GM10248 (cell line): ENCODE results near the gene ARHGAP19.
A peak's percentile ranks its signal among the peaks of the same experiment; 100 is the strongest.

Source experiments
- CTCF ChIA-PET: fragments of 300-600 bp; sonication (Branson Sonifier 250); formaldehyde crosslinking; extraction: SDS; loops from one replicate; lab custom pipeline; 2021; ENCODE audit warnings: antibody characterized with exemption; lab: Yijun Ruan, JAX
- POLR2A ChIA-PET: fragments of 350-650 bp; sonication (Branson Sonifier 250); formaldehyde crosslinking; extraction: SDS; loops from one replicate; lab custom pipeline; 2020; ENCODE audit warnings: antibody characterized with exemption; lab: Yijun Ruan, JAX
- DNase-seq: peaks from one replicate; pipeline ENCODE4 v3.0.0; 2012; ENCODE audit errors: extremely low spot score
- TF ChIP-seq, protein P1 (sequence below): IDR thresholded peaks from 2 replicates; pipeline ENCODE4 v1.5.1; 2012; ENCODE audit warnings: mild to moderate bottlenecking, low read depth; ENCODE audit errors: extremely low read depth, missing control alignments, control extremely low read depth

The ARHGAP19 gene

DNA sequence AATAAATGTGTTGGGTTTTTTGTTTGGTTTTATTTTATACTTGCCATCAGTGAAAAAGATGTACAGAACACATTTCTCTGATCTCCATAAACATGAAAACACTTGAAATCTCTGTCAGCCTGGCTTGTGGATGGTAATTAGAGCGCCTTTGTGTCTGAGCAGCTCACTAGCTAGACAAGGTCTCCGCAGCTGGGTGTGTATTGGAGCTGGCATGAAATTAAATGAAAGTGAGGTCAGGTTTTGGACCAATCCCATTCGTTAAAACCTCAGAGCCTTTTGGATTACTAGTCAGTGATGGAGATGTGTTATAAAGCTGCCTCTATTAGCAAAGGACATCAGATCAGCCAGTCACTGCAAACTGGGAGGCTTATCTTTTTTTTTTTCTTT is 29.4 kb upstream of the ARHGAP19 start:
- TF ChIP-seq, protein P1, sequence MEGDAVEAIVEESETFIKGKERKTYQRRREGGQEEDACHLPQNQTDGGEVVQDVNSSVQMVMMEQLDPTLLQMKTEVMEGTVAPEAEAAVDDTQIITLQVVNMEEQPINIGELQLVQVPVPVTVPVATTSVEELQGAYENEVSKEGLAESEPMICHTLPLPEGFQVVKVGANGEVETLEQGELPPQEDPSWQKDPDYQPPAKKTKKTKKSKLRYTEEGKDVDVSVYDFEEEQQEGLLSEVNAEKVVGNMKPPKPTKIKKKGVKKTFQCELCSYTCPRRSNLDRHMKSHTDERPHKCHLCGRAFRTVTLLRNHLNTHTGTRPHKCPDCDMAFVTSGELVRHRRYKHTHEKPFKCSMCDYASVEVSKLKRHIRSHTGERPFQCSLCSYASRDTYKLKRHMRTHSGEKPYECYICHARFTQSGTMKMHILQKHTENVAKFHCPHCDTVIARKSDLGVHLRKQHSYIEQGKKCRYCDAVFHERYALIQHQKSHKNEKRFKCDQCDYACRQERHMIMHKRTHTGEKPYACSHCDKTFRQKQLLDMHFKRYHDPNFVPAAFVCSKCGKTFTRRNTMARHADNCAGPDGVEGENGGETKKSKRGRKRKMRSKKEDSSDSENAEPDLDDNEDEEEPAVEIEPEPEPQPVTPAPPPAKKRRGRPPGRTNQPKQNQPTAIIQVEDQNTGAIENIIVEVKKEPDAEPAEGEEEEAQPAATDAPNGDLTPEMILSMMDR = no peak
- ChIA-PET CTCF (interaction anchor here (1.5 kb wide), 1 partner anchor 9 kb away, joined by 5 read pairs; no protein-coding TSS in a partner anchor), POLR2A (no interaction called here)
- DNase-seq = no peak

DNA sequence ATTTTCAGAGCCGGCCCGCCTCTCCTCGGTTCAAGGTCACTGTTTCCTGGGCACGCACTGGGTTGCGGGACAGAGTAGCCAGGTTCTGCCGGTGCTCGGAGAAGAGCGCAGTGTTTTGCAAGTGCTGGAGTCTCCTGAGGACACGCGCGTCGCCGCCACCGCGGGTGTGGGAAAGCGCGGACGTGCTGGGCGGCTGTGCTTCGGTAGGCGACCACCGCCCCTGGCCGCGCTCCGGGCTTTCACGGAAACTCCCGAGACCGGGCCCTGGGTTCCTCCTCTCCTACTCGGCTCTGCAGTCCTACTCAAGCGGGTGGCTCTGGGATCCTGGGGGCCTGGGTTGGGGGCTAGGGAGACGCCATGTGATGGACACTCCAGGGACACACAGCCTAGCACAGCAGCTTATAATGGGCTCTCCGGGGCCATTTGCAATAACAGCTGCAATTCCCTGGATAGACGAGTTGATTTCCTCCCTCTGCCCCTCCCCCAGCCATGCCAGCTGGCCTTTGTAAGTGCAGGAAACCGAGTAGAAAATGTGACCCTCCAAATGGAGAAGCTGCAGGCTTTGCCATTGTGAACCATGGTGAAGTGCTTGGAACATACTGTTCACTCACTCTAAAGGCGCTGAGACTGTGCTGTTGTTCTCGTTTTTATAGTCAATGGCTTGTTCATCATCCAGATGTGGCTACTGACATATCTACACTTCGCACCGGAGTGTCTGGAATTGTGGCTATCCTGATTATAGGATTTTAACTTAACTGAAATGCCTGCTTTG is 28.8 kb upstream of the ARHGAP19 start:
- TF ChIP-seq, protein P1 = no peak
- POLR2A ChIA-PET = no interaction called here
- no peak for DNase-seq
- CTCF ChIA-PET = interaction anchor here (1.5 kb wide), 1 partner anchor 10 kb away, joined by 5 read pairs; no protein-coding TSS in a partner anchor

DNA sequence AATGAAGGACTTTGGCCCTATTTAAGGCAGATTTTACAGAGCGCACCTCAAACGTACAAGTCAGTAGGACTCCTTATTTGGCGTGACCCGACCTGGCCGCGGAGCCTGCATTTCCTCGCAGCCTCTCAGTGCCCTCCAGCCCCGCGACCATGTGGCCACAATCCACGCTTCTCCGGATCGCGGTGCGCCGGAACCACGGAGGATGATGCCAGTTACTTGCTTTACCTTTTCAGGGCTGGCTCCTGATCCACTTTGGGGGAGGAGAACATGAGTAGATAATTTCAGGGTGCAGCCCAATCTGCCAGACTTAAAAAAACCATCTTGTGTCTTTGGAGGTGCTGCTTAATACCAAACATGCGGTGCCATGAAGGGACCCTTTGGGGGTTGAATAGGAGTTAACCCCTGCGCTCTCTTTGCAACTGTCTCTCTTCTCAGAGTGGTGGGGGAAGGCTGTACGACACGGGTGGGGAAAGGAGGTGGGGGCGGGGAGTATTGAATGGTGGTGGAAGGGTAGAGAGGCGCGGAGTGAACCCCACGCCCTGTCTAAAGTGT is 28.1 kb upstream of the ARHGAP19 start:
- no peak for DNase-seq
- ChIA-PET CTCF (interaction anchor here (1.2 to 2.3 kb wide), 3 partner anchors 8 to 42 kb away, joined by 3 to 24 read pairs (median 3); partner anchors contain the start of gene FRAT2), POLR2A (no interaction called here)
- TF ChIP-seq, protein P1 = no peak

DNA sequence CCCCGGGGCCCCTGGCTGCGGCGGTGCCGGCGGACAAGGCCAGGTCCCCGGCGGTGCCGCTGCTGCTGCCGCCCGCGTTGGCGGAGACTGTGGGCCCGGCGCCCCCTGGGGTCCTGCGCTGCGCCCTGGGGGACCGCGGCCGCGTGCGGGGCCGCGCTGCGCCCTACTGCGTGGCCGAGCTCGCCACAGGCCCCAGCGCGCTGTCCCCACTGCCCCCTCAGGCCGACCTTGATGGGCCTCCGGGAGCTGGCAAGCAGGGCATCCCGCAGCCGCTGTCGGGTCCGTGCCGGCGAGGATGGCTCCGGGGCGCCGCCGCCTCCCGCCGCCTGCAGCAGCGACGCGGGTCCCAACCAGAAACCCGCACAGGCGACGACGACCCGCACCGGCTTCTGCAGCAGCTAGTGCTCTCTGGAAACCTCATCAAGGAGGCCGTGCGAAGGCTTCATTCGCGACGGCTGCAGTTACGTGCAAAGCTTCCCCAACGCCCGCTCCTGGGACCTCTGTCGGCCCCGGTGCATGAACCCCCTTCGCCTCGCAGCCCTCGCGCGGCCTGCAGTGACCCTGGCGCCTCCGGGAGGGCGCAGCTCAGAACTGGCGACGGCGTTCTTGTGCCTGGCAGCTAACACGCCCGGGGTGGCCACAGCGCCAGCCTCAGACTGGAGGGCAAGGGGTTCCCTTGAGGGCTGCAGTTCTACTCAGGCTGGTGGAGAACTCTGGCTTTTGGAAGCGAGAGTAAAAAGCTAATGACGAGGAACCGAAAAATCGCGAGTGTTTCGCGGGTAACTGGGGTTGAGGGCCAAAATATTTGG is 27.4 kb upstream of the ARHGAP19 start:
- TF ChIP-seq, protein P1 = peak; percentile 22
- DNase-seq = peak; percentile 50
- CTCF ChIA-PET = interaction anchor here (0.8 to 2.3 kb wide), 5 partner anchors 9 to 42 kb away, joined by 3 to 24 read pairs (median 3); partner anchors contain the start of genes ARHGAP19 and FRAT2
- POLR2A ChIA-PET = interaction anchor here (1.2 kb wide), 1 partner anchor 11 kb away, joined by 3 read pairs; no protein-coding TSS in a partner anchor

DNA sequence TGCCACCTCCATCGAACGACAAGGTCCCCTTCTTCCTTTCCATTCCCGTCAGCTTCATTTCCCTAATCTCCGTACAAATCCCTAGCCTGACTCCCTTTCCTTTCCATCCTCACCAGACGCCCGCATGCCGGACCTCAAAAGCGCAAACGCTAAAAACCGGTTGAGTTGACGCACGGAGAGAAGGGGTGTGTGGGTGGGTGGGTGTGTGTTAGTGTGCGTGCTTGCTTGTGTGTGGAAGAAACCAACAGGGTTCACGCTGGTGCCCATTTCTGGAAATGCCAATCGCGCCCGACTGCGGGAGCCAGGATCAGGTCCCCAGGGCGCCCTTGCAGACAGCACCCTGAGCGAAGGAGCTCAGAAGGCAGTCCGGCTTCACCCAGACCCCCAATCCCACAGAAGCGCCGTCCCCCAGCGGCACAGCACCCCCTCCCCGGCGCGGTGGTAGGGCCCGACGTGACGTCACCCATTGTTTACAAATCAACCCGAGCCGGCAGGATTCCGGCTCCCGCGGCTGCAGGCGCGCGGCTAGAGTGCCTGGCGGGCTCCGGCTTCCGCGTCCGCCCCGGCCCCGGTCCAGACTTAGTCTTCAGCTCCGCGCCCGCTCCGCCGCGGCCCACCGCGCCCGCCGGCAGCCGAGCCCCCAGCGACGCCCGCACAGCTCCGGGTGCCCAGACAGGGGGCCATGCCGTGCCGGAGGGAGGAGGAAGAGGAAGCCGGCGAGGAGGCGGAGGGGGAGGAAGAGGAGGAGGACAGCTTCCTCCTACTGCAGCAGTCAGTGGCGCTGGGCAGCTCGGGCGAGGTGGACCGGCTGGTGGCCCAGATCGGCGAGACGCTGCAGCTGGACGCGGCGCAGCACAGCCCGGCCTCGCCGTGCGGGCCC is 26.6 kb upstream of the ARHGAP19 start, which contains the start of gene FRAT1:
TSS of gene FRAT1 (plus strand) at position 500 of the 880 bp plus-strand sequence. CDS start at position 683, 183 bp downstream.
- TF ChIP-seq, protein P1 = no peak
- ChIA-PET POLR2A (interaction anchor here (1.2 kb wide), 1 partner anchor 12 kb away, joined by 3 read pairs; no protein-coding TSS in a partner anchor), CTCF (interaction anchor here (0.8 to 2.3 kb wide), 5 partner anchors 10 to 41 kb away, joined by 3 to 24 read pairs (median 3); partner anchors contain the start of genes ARHGAP19 and FRAT2)
- DNase-seq = peak; percentile 83
